ENCODE data around the gene C19orf85.

DNA sequence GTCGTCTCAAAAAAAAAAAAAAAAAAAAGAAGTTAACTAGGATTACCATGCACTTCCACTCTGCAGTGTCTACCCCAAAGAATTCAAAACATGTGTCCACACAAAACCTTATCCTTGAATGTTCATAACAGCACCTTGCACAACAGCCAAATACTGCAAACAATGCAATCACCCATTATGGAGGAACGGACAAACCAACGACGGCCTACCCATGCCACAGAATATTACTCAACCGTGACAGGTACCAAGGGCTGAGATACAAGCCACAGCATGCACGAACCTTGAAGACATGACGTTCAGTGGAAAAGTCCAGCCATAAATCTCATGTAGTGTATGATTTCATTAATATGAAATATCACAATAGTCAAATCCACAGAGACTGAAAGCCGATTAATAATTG lies 18.5 kb downstream of the C19orf85 start:
- TF ChIP-seq, protein P1, sequence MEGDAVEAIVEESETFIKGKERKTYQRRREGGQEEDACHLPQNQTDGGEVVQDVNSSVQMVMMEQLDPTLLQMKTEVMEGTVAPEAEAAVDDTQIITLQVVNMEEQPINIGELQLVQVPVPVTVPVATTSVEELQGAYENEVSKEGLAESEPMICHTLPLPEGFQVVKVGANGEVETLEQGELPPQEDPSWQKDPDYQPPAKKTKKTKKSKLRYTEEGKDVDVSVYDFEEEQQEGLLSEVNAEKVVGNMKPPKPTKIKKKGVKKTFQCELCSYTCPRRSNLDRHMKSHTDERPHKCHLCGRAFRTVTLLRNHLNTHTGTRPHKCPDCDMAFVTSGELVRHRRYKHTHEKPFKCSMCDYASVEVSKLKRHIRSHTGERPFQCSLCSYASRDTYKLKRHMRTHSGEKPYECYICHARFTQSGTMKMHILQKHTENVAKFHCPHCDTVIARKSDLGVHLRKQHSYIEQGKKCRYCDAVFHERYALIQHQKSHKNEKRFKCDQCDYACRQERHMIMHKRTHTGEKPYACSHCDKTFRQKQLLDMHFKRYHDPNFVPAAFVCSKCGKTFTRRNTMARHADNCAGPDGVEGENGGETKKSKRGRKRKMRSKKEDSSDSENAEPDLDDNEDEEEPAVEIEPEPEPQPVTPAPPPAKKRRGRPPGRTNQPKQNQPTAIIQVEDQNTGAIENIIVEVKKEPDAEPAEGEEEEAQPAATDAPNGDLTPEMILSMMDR (IDR thresholded peaks at IDR 0.05; ENCODE audit: borderline replicate concordance, extremely low read depth, low read length, poor library complexity, severe bottlenecking), result no peak
- TF ChIP-seq EZH2 (IDR thresholded peaks at IDR 0.05; ENCODE audit: borderline replicate concordance, low read depth, low read length, severe bottlenecking), result no peak
